GM13976 (cell line): ENCODE measurements around the gene AGO4.
"Not testable (repeated sequence)": the region's sequence is repeated elsewhere in the genome, so short reads cannot be mapped to it uniquely, and the experiment has no call there.

Experiments
- DNase-seq: peaks from one replicate; pipeline ENCODE4 v3.0.0; 2012; ENCODE audit warnings: low spot score
- CTCF ChIP-seq: IDR thresholded peaks from 2 replicates; pipeline ENCODE4 v1.5.1; 2012; ENCODE audit warnings: borderline replicate concordance, mild to moderate bottlenecking; ENCODE audit not compliant: insufficient read depth; ENCODE audit errors: extremely low read depth, missing control alignments, control extremely low read depth
- in situ Hi-C: fragments of 300-500 bp; cut with MboI; formaldehyde crosslinking; loops from one replicate; pipeline ENCODE4 v1.12.0; 2022; ENCODE audit warnings: low sequenced_read_pairs, mixed read lengths, inconsistent platforms; ENCODE audit not compliant: unreplicated experiment

Gene AGO4

GRCh38 chr1:35873243-35873750 is 65.5 kb downstream of the AGO4 start:
- TF ChIP-seq CTCF: no peak
- no peak for DNase-seq
- in situ Hi-C loops: no loop called here

GRCh38 chr1:35874115-35874514 is 66.3 kb downstream of the AGO4 start:
- DNase-seq, in situ Hi-C loops: not testable (repeated sequence)

- DNase-seq: no peak
- in situ Hi-C loops: no loop called here
- TF ChIP-seq CTCF: no peak
These were observed 69.2 kb downstream of the AGO4 start for GRCh38 chr1:35876988-35877387.

GRCh38 chr1:35881850-35882273 is 74.0 kb downstream of the AGO4 start:
- no peak for TF ChIP-seq CTCF
- in situ Hi-C loops: no loop called here
- no peak for DNase-seq

GRCh38 chr1:35882586-35882944 is 74.7 kb downstream of the AGO4 start:
- DNase-seq: no peak
- in situ Hi-C loops: no loop called here
- TF ChIP-seq CTCF: no peak

- in situ Hi-C loops: no loop called here
- peak; percentile 95 for TF ChIP-seq CTCF
- DNase-seq: peak; percentile 100
These were observed 75.3 kb downstream of the AGO4 start, which contains the start of gene AGO1 for GRCh38 chr1:35882945-35883634. TSS of gene AGO1 (plus strand) at chr1:35883209. CDS start at chr1:35883422, 213 bp downstream.

- in situ Hi-C loops: no loop called here
- DNase-seq: peak; percentile 80
- TF ChIP-seq CTCF: no peak
These were observed 75.9 kb downstream of the AGO4 start for GRCh38 chr1:35883635-35884101.
